Mesothelial cell of epicardium (in vitro differentiated cells): ENCODE results near the gene DDI2. TPM values are rescaled to one million over a fixed set of nuclear protein-coding genes. Genes with fewer than 3 reads are reported as not detected.

Experiments used
- DNase-seq, 2 experiments: peaks; one replicate each; pipeline ENCODE4 v3.0.0; 2021; ENCODE audit warnings: low spot score in 2 of 2; ENCODE audit not compliant: unreplicated experiment in 2 of 2
- H3K27ac Mint-ChIP-seq: 2 replicates; pipeline ENCODE4 v1.8.0; 2021; ENCODE audit warnings: mixed read lengths
- H3K27me3 Mint-ChIP-seq: 2 replicates; pipeline ENCODE4 v1.8.0; 2021; ENCODE audit warnings: low read depth, mixed read lengths
- H3K36me3 Mint-ChIP-seq: 2 replicates; pipeline ENCODE4 v1.8.0; 2021; ENCODE audit warnings: mixed read lengths
- H3K4me1 Mint-ChIP-seq: 2 replicates; pipeline ENCODE4 v1.8.0; 2021; ENCODE audit warnings: mixed read lengths
- H3K4me3 Mint-ChIP-seq: 2 replicates; pipeline ENCODE4 v1.8.0; 2021; ENCODE audit warnings: mild to moderate bottlenecking, moderate library complexity, mixed read lengths
- H3K9me3 Mint-ChIP-seq: 2 replicates; pipeline ENCODE4 v1.8.0; 2021; ENCODE audit warnings: mixed read lengths
- CTCF ChIP-seq: fragments of 200-600 bp; sonication (generic); IDR thresholded peaks from one replicate; pipeline ENCODE4 v1.5.0; 2021; ENCODE audit warnings: antibody characterized with exemption; ENCODE audit not compliant: unreplicated experiment
- total RNA-seq: library from RNA; stranded (reverse); gene quantifications from 3 replicates; pipeline ENCODE4 v1.2.1, GENCODE V29; 2021

DDI2 gene
- total RNA-seq, 1 donor from 2014 or later, result 34.5 TPM

GRCh38 chr1:15667362-15667761 is 50.1 kb downstream of the DDI2 start:
- Mint-ChIP-seq H3K4me3 (no peak overlapping the region), H3K4me1 (peaks cover 6% of the 10 kb centered on the region), H3K27ac (no peak overlapping the region), H3K9me3 (no peaks in the 10 kb centered on the region), H3K36me3 (peaks cover 5% of the 10 kb centered on the region), H3K27me3 (no peaks in the 10 kb centered on the region)
- TF ChIP-seq CTCF, result no peak
- DNase-seq, result no peak

- Mint-ChIP-seq H3K4me1 (peaks cover 3% of the 10 kb centered on the region), H3K9me3 (no peaks in the 10 kb centered on the region), H3K36me3 (peaks cover 3% of the 10 kb centered on the region), H3K4me3 (no peak overlapping the region), H3K27ac (no peak overlapping the region), H3K27me3 (no peaks in the 10 kb centered on the region)
- no peak for TF ChIP-seq CTCF
- DNase-seq, result no peak
These were observed 51.0 kb downstream of the DDI2 start for GRCh38 chr1:15668089-15668754.

GRCh38 chr1:15669074-15669473 is 51.8 kb downstream of the DDI2 start:
- no peak for DNase-seq
- H3K27me3 Mint-ChIP-seq, result no peaks in the 10 kb centered on the region
- no peaks in the 10 kb centered on the region for H3K9me3 Mint-ChIP-seq
- H3K27ac Mint-ChIP-seq, result no peak overlapping the region
- H3K36me3 Mint-ChIP-seq, result peaks cover 3% of the 10 kb centered on the region
- H3K4me1 Mint-ChIP-seq, result peaks cover 3% of the 10 kb centered on the region
- H3K4me3 Mint-ChIP-seq, result no peak overlapping the region
- TF ChIP-seq CTCF, result no peak

GRCh38 chr1:15669864-15670263 is 52.6 kb downstream of the DDI2 start:
- TF ChIP-seq CTCF, result no peak
- Mint-ChIP-seq H3K4me1 (peaks cover 3% of the 10 kb centered on the region), H3K4me3 (no peak overlapping the region), H3K36me3 (peaks cover 3% of the 10 kb centered on the region), H3K27ac (no peak overlapping the region), H3K9me3 (no peaks in the 10 kb centered on the region), H3K27me3 (no peaks in the 10 kb centered on the region)
- DNase-seq, result no peak

- no peaks in the 10 kb centered on the region for H3K27me3 Mint-ChIP-seq
- H3K9me3 Mint-ChIP-seq, result no peaks in the 10 kb centered on the region
- H3K36me3 Mint-ChIP-seq, result peaks cover 3% of the 10 kb centered on the region
- H3K27ac Mint-ChIP-seq, result no peak overlapping the region
- no peak for DNase-seq
- TF ChIP-seq CTCF, result no peak
- no peak overlapping the region for H3K4me3 Mint-ChIP-seq
- H3K4me1 Mint-ChIP-seq, result peaks cover 3% of the 10 kb centered on the region
These were observed 54.2 kb downstream of the DDI2 start for GRCh38 chr1:15671430-15671829.
